GM23338 (cell line): ENCODE measurements around the gene WNK2. TPM values are rescaled to one million over a fixed set of nuclear protein-coding genes. Genes with fewer than 3 reads are reported as not detected.

Experiments
- ATAC-seq: fragments of 200-7000 bp; cut with Tn5 transposase; 3 replicates; pipeline ENCODE4 v1.9.1; 2020
- DNase-seq: peaks from one replicate; pipeline ENCODE4 v3.0.0-alpha.2; 2015; ENCODE audit warnings: low spot score
- H2AFZ ChIP-seq: fragments of 200-600 bp; sonication (generic); 2 replicates; pipeline ENCODE4 v1.8.0; 2016; ENCODE audit warnings: antibody characterized with exemption, mild to moderate bottlenecking, moderate library complexity
- H3F3A ChIP-seq: fragments of 200-600 bp; sonication (generic); replicated peaks from 2 replicates; pipeline ENCODE4 v1.8.0; 2017; ENCODE audit warnings: antibody characterized with exemption, mixed run types, low read depth
- H3K27ac ChIP-seq: fragments of 200-600 bp; sonication (generic); 2 replicates; pipeline ENCODE4 v1.6.1; 2016; ENCODE audit warnings: low read depth
- H3K27me3 ChIP-seq: fragments of 200-600 bp; sonication (generic); 2 replicates; pipeline ENCODE4 v1.8.0; 2016; ENCODE audit warnings: mild to moderate bottlenecking, mixed run types, moderate library complexity; ENCODE audit not compliant: insufficient read depth
- H3K36me3 ChIP-seq: fragments of 200-600 bp; sonication (generic); 2 replicates; pipeline ENCODE4 v1.8.0; 2016; ENCODE audit warnings: mild to moderate bottlenecking; ENCODE audit not compliant: insufficient read depth
- H3K4me1 ChIP-seq: fragments of 200-600 bp; sonication (generic); 2 replicates; pipeline ENCODE4 v1.8.0; 2016; ENCODE audit warnings: mild to moderate bottlenecking, moderate library complexity; ENCODE audit not compliant: insufficient read depth
- H3K4me2 ChIP-seq: fragments of 200-600 bp; sonication (generic); 2 replicates; pipeline ENCODE4 v1.7.1; 2017; ENCODE audit warnings: mixed run types
- H3K4me3 ChIP-seq: fragments of 200-600 bp; sonication (generic); 2 replicates; pipeline ENCODE4 v1.6.1; 2016; ENCODE audit warnings: mixed run types
- H3K79me2 ChIP-seq: fragments of 200-600 bp; sonication (generic); replicated peaks from 2 replicates; pipeline ENCODE4 v1.8.0; 2017; ENCODE audit warnings: mild to moderate bottlenecking; ENCODE audit not compliant: insufficient read depth
- H3K9me2 ChIP-seq: fragments of 200-600 bp; sonication (generic); 2 replicates; pipeline ENCODE4 v1.8.0; 2017; ENCODE audit not compliant: insufficient read depth
- H4K20me1 ChIP-seq: fragments of 200-600 bp; sonication (generic); replicated peaks from 2 replicates; pipeline ENCODE4 v1.8.0; 2017; ENCODE audit warnings: mild to moderate bottlenecking; ENCODE audit not compliant: insufficient read depth
- H3K27ac Mint-ChIP-seq: 2 replicates; pipeline ENCODE4 v1.8.0; 2020; ENCODE audit warnings: inconsistent platforms, mild to moderate bottlenecking, moderate library complexity, mixed read lengths
- H3K27me3 Mint-ChIP-seq: 3 replicates; pipeline ENCODE4 v1.8.0; 2022; ENCODE audit warnings: low read depth, mild to moderate bottlenecking, moderate library complexity, mixed read lengths, inconsistent platforms; ENCODE audit not compliant: insufficient read depth, poor library complexity
- H3K36me3 Mint-ChIP-seq: 3 replicates; pipeline ENCODE4 v1.8.0; 2021; ENCODE audit warnings: low read depth, mild to moderate bottlenecking, inconsistent platforms, moderate library complexity, mixed read lengths
- H3K4me1 Mint-ChIP-seq: 3 replicates; pipeline ENCODE4 v1.8.0; 2020; ENCODE audit warnings: mild to moderate bottlenecking, inconsistent platforms, mixed read lengths
- H3K4me3 Mint-ChIP-seq: 3 replicates; pipeline ENCODE4 v1.8.0; 2021; ENCODE audit warnings: moderate library complexity, mild to moderate bottlenecking, inconsistent platforms, mixed read lengths
- H3K9me3 Mint-ChIP-seq: 3 replicates; pipeline ENCODE4 v1.8.0; 2020; ENCODE audit warnings: moderate library complexity, mild to moderate bottlenecking, inconsistent platforms, mixed read lengths
- CTCF ChIP-seq, 2 experiments: fragments of 200-600 bp in 1 of 2; sonication (generic) in 1 of 2; conservative IDR thresholded peaks; 2 replicates each; pipeline versions ENCODE4 v1.5.1 to v1.6.1; 2016 to 2017; ENCODE audit warnings: antibody characterized with exemption in 2 of 2, low read depth in 2 of 2, mild to moderate bottlenecking in 2 of 2, moderate library complexity in 1 of 2
- EZH2 ChIP-seq: fragments of 200-600 bp; sonication (generic); IDR thresholded peaks from one replicate; pipeline ENCODE4 v1.8.0; 2017; ENCODE audit warnings: antibody characterized with exemption, mild to moderate bottlenecking, low read depth; ENCODE audit not compliant: unreplicated experiment
- JUNB ChIP-seq: IDR thresholded peaks from one replicate; pipeline ENCODE4 v1.6.1; 2016; ENCODE audit warnings: antibody characterized with exemption; ENCODE audit not compliant: unreplicated experiment
- NANOG ChIP-seq: IDR thresholded peaks from 2 replicates; pipeline ENCODE4 v1.6.1; 2016; ENCODE audit warnings: antibody characterized with exemption, borderline replicate concordance
- REST ChIP-seq: IDR thresholded peaks from one replicate; pipeline ENCODE4 v1.6.1; 2018; ENCODE audit warnings: antibody characterized with exemption; ENCODE audit not compliant: unreplicated experiment
- STAT1 ChIP-seq: IDR thresholded peaks from one replicate; pipeline ENCODE4 v1.6.1; 2016; ENCODE audit warnings: antibody characterized with exemption; ENCODE audit not compliant: unreplicated experiment
- ZNF114 ChIP-seq: fragments of 250-450 bp; sonication (Bioruptor Pico); IDR thresholded peaks from 2 replicates; pipeline ENCODE4 v1.5.0; 2020; ENCODE audit warnings: mild to moderate bottlenecking, moderate library complexity
- ZNF331 ChIP-seq: fragments of 250-450 bp; sonication (Bioruptor Pico); IDR thresholded peaks from 2 replicates; pipeline ENCODE4 v1.5.0; 2020; ENCODE audit warnings: low read depth, mild to moderate bottlenecking, moderate library complexity
- ZNF462 ChIP-seq: fragments of 250-450 bp; sonication (Bioruptor Pico); IDR thresholded peaks from 2 replicates; pipeline ENCODE4 v1.5.0; 2020; ENCODE audit warnings: mild to moderate bottlenecking, moderate library complexity
- polyA plus RNA-seq: library from polyadenylated mRNA; unstranded; fragments of >200 nt; fragmentation: Nextera tagmentation; extraction: Ambion mirVana; gene quantifications from 2 replicates; pipeline ENCODE4 v1.2.1, GENCODE V29; 2016
- total RNA-seq: library from RNA; depleted of rRNA; stranded (reverse); fragments of >200 nt; shearing (Covaris generic); gene quantifications from 2 replicates; pipeline ENCODE4 v1.2.3, GENCODE V29; 2014

The WNK2 gene
- total and polyA plus RNA-seq, 2 experiments from 2014 or later, result 56.4 to 102 TPM

GRCh38 chr9:93309889-93310425 is 126.0 kb downstream of the WNK2 start:
- Histone ChIP-seq H3F3A (peaks cover 3% of the 10 kb centered on the region; the same call in 1 of the 2 replicates), H2AFZ (no peak overlapping the region), H3K9me2 (no peaks in the 10 kb centered on the region), H3K4me1 (peaks cover 4% of the 10 kb centered on the region; the same call in 1 of the 2 replicates), H3K4me2 (no peak overlapping the region), H4K20me1 (no peaks in the 10 kb centered on the region), H3K27ac (no peak overlapping the region), H3K27me3 (no peaks in the 10 kb centered on the region), H3K79me2 (no peaks in the 10 kb centered on the region), H3K36me3 (peaks cover 7% of the 10 kb centered on the region; the same call in 1 of the 2 replicates), H3K4me3 (no peak overlapping the region)
- Mint-ChIP-seq H3K4me3 (no peak overlapping the region), H3K9me3 (peaks cover 8% of the 10 kb centered on the region; the same call in 2 of the 3 replicates), H3K36me3 (peaks cover 26% of the 10 kb centered on the region; the same call in 2 of the 3 replicates), H3K27me3 (peaks cover 3% of the 10 kb centered on the region), H3K27ac (no peak overlapping the region), H3K4me1 (peaks cover 12% of the 10 kb centered on the region)
- DNase-seq, result no peak
- TF ChIP-seq CTCF (conservative IDR thresholded peaks at IDR 0.05; ENCODE audit: low read depth in 2 of 2) (no peak), EZH2 (no peak), JUNB (no peak), ZNF331 (CRISPR knock-in tag) (no peak), REST (no peak), ZNF462 (CRISPR knock-in tag) (no peak), NANOG (no peak), ZNF114 (CRISPR knock-in tag) (no peak), STAT1 (no peak)
- ATAC-seq, result no peak
